HEK293 (cell line): ENCODE measurements around the gene DCAF10.
A peak's percentile ranks its signal among the peaks of the same experiment; 100 is the strongest.

Source experiments
- CTCF ChIP-seq: fragments of 450-650 bp; formaldehyde crosslinking; IDR thresholded peaks from 2 replicates; pipeline ENCODE4 v1.5.1; 2016; ENCODE audit warnings: missing biosample characterization, missing genetic modification characterization
- HIC1 ChIP-seq: fragments of 450-650 bp; formaldehyde crosslinking; IDR thresholded peaks from 2 replicates; pipeline ENCODE4 v1.5.1; 2016; ENCODE audit warnings: missing biosample characterization, missing genetic modification characterization
- MYNN ChIP-seq: fragments of 450-650 bp; formaldehyde crosslinking; IDR thresholded peaks from 2 replicates; pipeline ENCODE4 v1.5.1; 2016; ENCODE audit warnings: missing biosample characterization, missing genetic modification characterization, borderline replicate concordance
- PATZ1 ChIP-seq: fragments of 450-650 bp; formaldehyde crosslinking; IDR thresholded peaks from 2 replicates; pipeline ENCODE4 v1.5.1; 2016; ENCODE audit warnings: missing biosample characterization, missing genetic modification characterization
- PRDM1 ChIP-seq: fragments of 450-650 bp; formaldehyde crosslinking; IDR thresholded peaks from 2 replicates; pipeline ENCODE4; 2016; ENCODE audit warnings: missing biosample characterization, missing genetic modification characterization
- SETDB1 ChIP-seq: IDR thresholded peaks from one replicate; pipeline ENCODE4 v1.6.1; 2017; ENCODE audit warnings: mild to moderate bottlenecking, low read length, moderate library complexity, mixed read lengths; ENCODE audit not compliant: insufficient read length
- YY1 ChIP-seq: fragments of 450-650 bp; formaldehyde crosslinking; IDR thresholded peaks from 2 replicates; pipeline ENCODE4 v1.5.1; 2018; ENCODE audit warnings: missing biosample characterization, missing genetic modification characterization
- ZBTB17 ChIP-seq: fragments of 450-650 bp; formaldehyde crosslinking; IDR thresholded peaks from 2 replicates; pipeline ENCODE4 v1.5.1; 2016; ENCODE audit warnings: missing biosample characterization, missing genetic modification characterization
- ZBTB20 ChIP-seq: fragments of 450-650 bp; formaldehyde crosslinking; IDR thresholded peaks from 2 replicates; pipeline ENCODE4 v1.5.1; 2016; ENCODE audit warnings: missing biosample characterization, missing genetic modification characterization
- ZBTB6 ChIP-seq: fragments of 450-650 bp; formaldehyde crosslinking; IDR thresholded peaks from 2 replicates; pipeline ENCODE4 v1.5.1; 2017; ENCODE audit warnings: missing biosample characterization, missing genetic modification characterization
- ZBTB7A ChIP-seq: fragments of 450-650 bp; formaldehyde crosslinking; IDR thresholded peaks from 2 replicates; pipeline ENCODE4 v1.5.1; 2016; ENCODE audit warnings: low read depth, missing biosample characterization, missing genetic modification characterization
- ZBTB8A ChIP-seq: fragments of 450-650 bp; formaldehyde crosslinking; IDR thresholded peaks from 2 replicates; pipeline ENCODE4 v1.5.1; 2016; ENCODE audit warnings: missing biosample characterization, missing genetic modification characterization
- ZIC2 ChIP-seq: fragments of 450-650 bp; formaldehyde crosslinking; IDR thresholded peaks from 2 replicates; pipeline ENCODE4 v1.5.1; 2016; ENCODE audit warnings: missing biosample characterization, missing genetic modification characterization
- ZNF10 ChIP-seq: fragments of 450-650 bp; formaldehyde crosslinking; IDR thresholded peaks from 2 replicates; pipeline ENCODE4 v1.5.1; 2017; ENCODE audit warnings: missing biosample characterization, missing genetic modification characterization
- ZNF112 ChIP-seq: fragments of 450-650 bp; formaldehyde crosslinking; IDR thresholded peaks from 2 replicates; pipeline ENCODE4 v1.5.0; 2017; ENCODE audit warnings: missing biosample characterization, missing genetic modification characterization
- ZNF146 ChIP-seq: fragments of 450-650 bp; formaldehyde crosslinking; IDR thresholded peaks from 2 replicates; pipeline ENCODE4 v1.5.1; 2016; ENCODE audit warnings: missing biosample characterization, missing genetic modification characterization
- ZNF302 ChIP-seq: fragments of 450-650 bp; formaldehyde crosslinking; IDR thresholded peaks from 2 replicates; pipeline ENCODE4 v1.5.1; 2016; ENCODE audit warnings: missing biosample characterization, missing genetic modification characterization, low read depth
- ZNF324 ChIP-seq: fragments of 450-650 bp; formaldehyde crosslinking; IDR thresholded peaks from 2 replicates; pipeline ENCODE4 v1.5.1; 2016; ENCODE audit warnings: missing biosample characterization, missing genetic modification characterization
- ZNF394 ChIP-seq: fragments of 450-650 bp; formaldehyde crosslinking; IDR thresholded peaks from 2 replicates; pipeline ENCODE4 v1.5.1; 2016; ENCODE audit warnings: missing biosample characterization, missing genetic modification characterization, mild to moderate bottlenecking, moderate library complexity, borderline replicate concordance
- ZNF501 ChIP-seq: fragments of 450-650 bp; formaldehyde crosslinking; IDR thresholded peaks from 2 replicates; pipeline ENCODE4 v1.5.1; 2016; ENCODE audit warnings: missing biosample characterization, missing genetic modification characterization
- ZNF561 ChIP-seq: fragments of 450-650 bp; IDR thresholded peaks from 2 replicates; pipeline ENCODE4 v1.5.1; 2018; ENCODE audit warnings: missing biosample characterization, missing genetic modification characterization, borderline replicate concordance
- ZNF600 ChIP-seq: fragments of 450-650 bp; formaldehyde crosslinking; IDR thresholded peaks from 2 replicates; pipeline ENCODE4 v1.5.1; 2016; ENCODE audit warnings: missing biosample characterization, missing genetic modification characterization
- ZNF639 ChIP-seq: fragments of 450-650 bp; formaldehyde crosslinking; IDR thresholded peaks from 2 replicates; pipeline ENCODE4 v1.5.1; 2016; ENCODE audit warnings: missing biosample characterization, missing genetic modification characterization
- ZNF658 ChIP-seq: fragments of 450-650 bp; formaldehyde crosslinking; IDR thresholded peaks from 2 replicates; pipeline ENCODE4; 2016; ENCODE audit warnings: missing biosample characterization, missing genetic modification characterization
- ZNF660 ChIP-seq: fragments of 450-650 bp; IDR thresholded peaks from 2 replicates; pipeline ENCODE4 v1.5.1; 2018; ENCODE audit warnings: missing biosample characterization, mild to moderate bottlenecking, missing genetic modification characterization
- ZNF777 ChIP-seq: fragments of 450-650 bp; formaldehyde crosslinking; IDR thresholded peaks from 2 replicates; pipeline ENCODE4 v1.5.1; 2017; ENCODE audit warnings: missing biosample characterization, missing genetic modification characterization, borderline replicate concordance
- ZNF785 ChIP-seq: fragments of 450-650 bp; formaldehyde crosslinking; IDR thresholded peaks from 2 replicates; pipeline ENCODE4 v1.5.1; 2016; ENCODE audit warnings: missing biosample characterization, missing genetic modification characterization

The DCAF10 gene

GRCh38 chr9:37903647-37904444 is 103.2 kb downstream of the DCAF10 start, which contains the start of gene SLC25A51 (continued):
- peak; percentile 88 for TF ChIP-seq ZBTB8A
- 0 out of 2 replicates have a peak, but pooled peaks have one; percentile 23 for TF ChIP-seq ZNF777 (tag by site-specific recombination)
- TF ChIP-seq ZNF302 (tag by site-specific recombination) = no peak
- peak; percentile 67; the same call in 1 of the 2 replicates for TF ChIP-seq ZNF639
- no peak for TF ChIP-seq MYNN (tag by site-specific recombination)
- peak; percentile 61 for TF ChIP-seq ZNF501 (tag by site-specific recombination)
- TF ChIP-seq SETDB1 = no peak
- TF ChIP-seq ZNF324 (tag by site-specific recombination) = peak; percentile 83; the same call in 1 of the 2 replicates
- TF ChIP-seq ZNF112 (tag by site-specific recombination) = no peak
- peak; percentile 99 for TF ChIP-seq CTCF
- TF ChIP-seq ZBTB6 (tag by site-specific recombination) = no peak
- peak; percentile 6; the same call in 1 of the 2 replicates for TF ChIP-seq ZBTB17 (tag by site-specific recombination)
- TF ChIP-seq ZBTB20 = peak; percentile 92
- no peak for TF ChIP-seq ZNF658 (tag by site-specific recombination)
- peak; percentile 21 for TF ChIP-seq ZIC2 (tag by site-specific recombination)
- TF ChIP-seq ZNF785 = peak; percentile 17; the same call in 1 of the 2 replicates
- peak; percentile 50; the same call in 1 of the 2 replicates for TF ChIP-seq ZNF394
- peak; percentile 47; the same call in 1 of the 2 replicates for TF ChIP-seq ZNF600 (tag by site-specific recombination)
- TF ChIP-seq ZNF146 = 0 out of 2 replicates have a peak, but pooled peaks have one; percentile 4
- TF ChIP-seq YY1 (tag by site-specific recombination) = peak; percentile 77; the same call in 1 of the 2 replicates
- TF ChIP-seq HIC1 = peak; percentile 58
- TF ChIP-seq PATZ1 (tag by site-specific recombination) = peak; percentile 58; the same call in 1 of the 2 replicates
- TF ChIP-seq PRDM1 (tag by site-specific recombination) = no peak
- TF ChIP-seq ZNF660 (tag by site-specific recombination) = peak; percentile 82; the same call in 1 of the 2 replicates
- peak; percentile 75 for TF ChIP-seq ZNF561
- 0 out of 2 replicates have a peak, but pooled peaks have one; percentile 24 for TF ChIP-seq ZBTB7A
- TF ChIP-seq ZNF10 (tag by site-specific recombination) = peak; percentile 81
